GM19463 (cell line): Measurements from ENCODE around the gene ACSL3.
A peak's percentile ranks its signal among the peaks of the same experiment; 100 is the strongest.
"Not testable (repeated sequence)": the region's sequence is repeated elsewhere in the genome, so short reads cannot be mapped to it uniquely, and the experiment has no call there.

Source experiments
- ATAC-seq: cut with Tn5 transposase; IDR thresholded peaks from one replicate; pipeline ENCODE4 v1.9.1; 2021; ENCODE audit warnings: mild to moderate bottlenecking, moderate library complexity; ENCODE audit not compliant: unreplicated experiment

Gene ACSL3

GRCh38 chr2:222851956-222852617, 8.7 kb upstream of the ACSL3 start:
- ATAC-seq, result no peak

GRCh38 chr2:222854773-222855700, 5.8 kb upstream of the ACSL3 start:
- no peak for ATAC-seq

GRCh38 chr2:222859786-222860612, 837 bp upstream of the ACSL3 start:
- ATAC-seq, result no peak

- ATAC-seq, result peak; percentile 32
Observed at GRCh38 chr2:222861411-222862105, 722 bp downstream of the ACSL3 start.

GRCh38 chr2:222862106-222862908, 1.5 kb downstream of the ACSL3 start:
- no peak for ATAC-seq

- no peak for ATAC-seq
Observed at GRCh38 chr2:222862909-222863544, 2.2 kb downstream of the ACSL3 start.

- no peak for ATAC-seq
Observed at GRCh38 chr2:222864296-222864695, 3.5 kb downstream of the ACSL3 start.

- no peak for ATAC-seq
Observed at GRCh38 chr2:222865301-222865700, 4.5 kb downstream of the ACSL3 start.

- ATAC-seq, result no peak
Observed at GRCh38 chr2:222866358-222866960, 5.6 kb downstream of the ACSL3 start.

- not testable (repeated sequence) for ATAC-seq
Observed at GRCh38 chr2:222868560-222869251, 7.9 kb downstream of the ACSL3 start.

- no peak for ATAC-seq
Observed at GRCh38 chr2:222869252-222869560, 8.4 kb downstream of the ACSL3 start.

GRCh38 chr2:222871291-222871690, 10.5 kb downstream of the ACSL3 start:
- no peak for ATAC-seq

GRCh38 chr2:222872551-222872950, 11.7 kb downstream of the ACSL3 start:
- no peak for ATAC-seq

GRCh38 chr2:222875482-222875881, 14.6 kb downstream of the ACSL3 start:
- ATAC-seq, result no peak

- ATAC-seq, result no peak
Observed at GRCh38 chr2:222876947-222877346, 16.1 kb downstream of the ACSL3 start.

- no peak for ATAC-seq
Observed at GRCh38 chr2:222877556-222878300, 16.9 kb downstream of the ACSL3 start.

- ATAC-seq, result no peak
Observed at GRCh38 chr2:222878301-222878876, 17.6 kb downstream of the ACSL3 start.
